GM12801 (cell line): ENCODE results near the gene MRGPRE.

Experiments
- CTCF ChIP-seq: IDR thresholded peaks from one replicate; pipeline ENCODE4 v1.5.1; 2011; ENCODE audit warnings: control low read depth; ENCODE audit not compliant: insufficient read length; ENCODE audit errors: extremely low read depth

Gene MRGPRE

GRCh38 chr11:3225159-3225758, 7.0 kb downstream of the MRGPRE start:
- TF ChIP-seq CTCF: no peak

GRCh38 chr11:3224401-3225057, 7.7 kb downstream of the MRGPRE start:
- TF ChIP-seq CTCF: no peak

GRCh38 chr11:3223932-3224381, 8.3 kb downstream of the MRGPRE start:
- no peak for TF ChIP-seq CTCF

GRCh38 chr11:3222941-3223915, 9.0 kb downstream of the MRGPRE start:
- no peak for TF ChIP-seq CTCF

- TF ChIP-seq CTCF: no peak
Observed at GRCh38 chr11:3222003-3222855, 10.0 kb downstream of the MRGPRE start.

GRCh38 chr11:3221408-3222002, 10.7 kb downstream of the MRGPRE start:
- TF ChIP-seq CTCF: no peak
